ENCODE data around the gene STRN4.

Gene STRN4

DNA sequence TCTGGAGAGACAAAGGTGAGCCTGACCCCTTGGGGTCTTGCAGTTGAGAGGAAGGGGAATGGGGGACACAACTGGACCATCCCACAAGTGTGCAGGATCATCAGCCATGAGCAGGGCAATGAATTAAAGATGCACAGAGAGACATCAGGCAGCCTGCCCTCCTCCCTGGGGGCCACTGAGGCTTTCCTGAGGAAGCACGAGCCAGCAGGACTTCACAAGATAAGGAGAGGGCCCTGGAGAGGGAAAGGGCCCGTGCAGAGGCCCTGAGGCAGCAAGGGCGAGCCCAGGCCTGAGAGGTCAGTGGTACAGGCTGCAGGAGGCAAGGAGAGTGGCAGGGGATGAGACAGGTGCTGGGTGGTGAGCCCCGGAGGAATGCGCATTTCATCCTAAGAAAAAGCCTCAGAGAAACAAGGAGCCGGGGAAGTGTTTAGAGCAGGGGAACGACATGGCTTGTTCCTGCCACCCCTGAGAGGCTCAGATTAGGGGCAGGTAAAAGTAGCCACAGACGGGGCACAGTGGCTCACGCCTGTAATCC, 20.3 kb downstream of the STRN4 start:
- DNase-seq (ENCODE audit: low read depth): no peak

GRCh38 chr19:46725036-46725820, 21.0 kb downstream of the STRN4 start:
- no peak for DNase-seq (ENCODE audit: low read depth)

DNA sequence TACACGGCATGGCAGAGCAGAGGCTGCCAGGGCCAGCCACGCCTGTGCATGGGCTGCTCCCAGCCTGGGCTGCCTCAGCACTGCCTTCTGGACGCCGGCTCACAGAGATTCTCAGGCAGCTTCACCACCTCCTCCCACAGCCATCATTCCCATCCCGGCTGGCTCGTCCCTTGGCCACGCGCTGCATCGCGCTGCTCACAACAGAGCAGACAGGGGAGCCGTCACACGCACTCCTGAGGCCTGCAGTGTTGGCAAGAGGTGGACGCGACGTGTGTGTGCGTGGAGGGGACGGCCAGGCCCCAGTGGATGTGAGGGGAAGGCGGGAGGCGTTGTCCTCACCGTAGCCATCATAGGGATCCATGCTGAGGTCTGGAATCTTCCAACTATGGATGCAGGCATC, 21.8 kb downstream of the STRN4 start:
- no peak for DNase-seq (ENCODE audit: low read depth)

- DNase-seq (ENCODE audit: low read depth): no peak
These were observed 22.8 kb downstream of the STRN4 start for GRCh38 chr19:46723471-46723870.

- DNase-seq (ENCODE audit: low read depth): no peak
These were observed 23.2 kb downstream of the STRN4 start for GRCh38 chr19:46723023-46723461.

DNA sequence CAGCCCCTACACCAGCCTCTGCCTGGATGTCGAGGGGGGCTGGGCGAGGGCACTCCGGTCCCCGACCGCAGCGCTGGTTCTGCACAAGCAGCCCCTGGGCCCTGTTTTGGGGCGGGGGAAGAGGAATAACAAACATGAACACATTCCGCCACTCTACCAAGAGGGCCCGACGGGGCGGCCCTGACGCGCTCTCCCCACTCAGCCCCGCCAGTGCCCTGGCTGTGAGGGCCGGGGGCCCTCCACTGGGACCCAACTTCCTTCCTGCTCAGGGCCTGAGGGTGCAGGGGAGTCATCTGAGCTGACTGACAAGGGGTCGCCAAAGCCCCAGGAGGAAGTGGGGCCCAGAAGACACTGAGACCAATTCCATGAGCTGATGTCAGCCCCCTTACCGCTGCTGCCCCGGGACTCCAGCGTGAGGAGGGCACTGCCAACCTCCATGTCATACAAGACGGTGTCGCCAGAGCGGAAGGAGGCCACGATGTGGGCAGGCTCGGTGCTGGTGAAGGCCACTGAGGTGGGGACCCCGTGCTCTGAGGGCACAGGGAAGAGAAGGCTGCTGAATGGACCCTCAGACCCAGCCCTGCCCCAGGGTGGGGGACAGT, 23.7 kb downstream of the STRN4 start:
- DNase-seq (ENCODE audit: low read depth): no peak

- DNase-seq (ENCODE audit: low read depth): no peak
These were observed 24.3 kb downstream of the STRN4 start for GRCh38 chr19:46722004-46722380.

GRCh38 chr19:46721269-46722003, 24.8 kb downstream of the STRN4 start:
- no peak for DNase-seq (ENCODE audit: low read depth)

DNA sequence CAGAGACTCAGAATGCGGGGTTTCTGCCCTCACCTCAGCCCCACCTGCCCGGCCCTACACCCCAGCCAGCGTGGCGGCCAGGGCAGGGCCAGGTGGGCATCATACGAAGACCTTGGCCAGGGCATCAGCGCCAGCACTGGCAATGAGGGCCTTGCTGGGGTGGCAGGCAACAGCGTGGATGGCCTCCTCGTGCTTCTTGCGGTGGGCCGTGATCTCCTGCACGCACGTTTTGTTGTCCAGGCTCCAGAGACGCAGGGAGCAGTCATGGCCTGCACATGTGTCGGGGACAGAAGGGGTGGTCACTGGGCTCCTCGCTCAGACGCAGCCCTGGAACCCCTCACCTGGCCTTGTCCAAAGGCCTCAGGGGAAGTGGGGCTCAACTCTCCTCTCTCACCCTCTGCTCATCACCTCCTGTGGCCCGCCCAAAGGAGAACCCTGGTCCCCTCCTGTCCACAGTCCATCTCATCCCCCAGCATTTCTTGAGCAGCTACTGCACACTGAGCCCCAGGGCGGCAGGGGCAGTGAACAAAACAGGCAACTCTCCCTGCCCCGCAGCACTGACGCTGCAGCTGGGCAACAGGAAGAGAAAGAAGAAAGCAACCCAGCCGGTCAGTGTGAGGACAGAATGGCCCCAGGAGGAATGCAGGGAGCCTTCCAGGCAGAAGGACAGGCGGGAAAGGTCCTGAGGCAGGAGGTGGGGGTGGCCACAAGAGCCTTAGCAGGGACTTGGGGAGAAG, 25.6 kb downstream of the STRN4 start:
- no peak for DNase-seq (ENCODE audit: low read depth)

DNA sequence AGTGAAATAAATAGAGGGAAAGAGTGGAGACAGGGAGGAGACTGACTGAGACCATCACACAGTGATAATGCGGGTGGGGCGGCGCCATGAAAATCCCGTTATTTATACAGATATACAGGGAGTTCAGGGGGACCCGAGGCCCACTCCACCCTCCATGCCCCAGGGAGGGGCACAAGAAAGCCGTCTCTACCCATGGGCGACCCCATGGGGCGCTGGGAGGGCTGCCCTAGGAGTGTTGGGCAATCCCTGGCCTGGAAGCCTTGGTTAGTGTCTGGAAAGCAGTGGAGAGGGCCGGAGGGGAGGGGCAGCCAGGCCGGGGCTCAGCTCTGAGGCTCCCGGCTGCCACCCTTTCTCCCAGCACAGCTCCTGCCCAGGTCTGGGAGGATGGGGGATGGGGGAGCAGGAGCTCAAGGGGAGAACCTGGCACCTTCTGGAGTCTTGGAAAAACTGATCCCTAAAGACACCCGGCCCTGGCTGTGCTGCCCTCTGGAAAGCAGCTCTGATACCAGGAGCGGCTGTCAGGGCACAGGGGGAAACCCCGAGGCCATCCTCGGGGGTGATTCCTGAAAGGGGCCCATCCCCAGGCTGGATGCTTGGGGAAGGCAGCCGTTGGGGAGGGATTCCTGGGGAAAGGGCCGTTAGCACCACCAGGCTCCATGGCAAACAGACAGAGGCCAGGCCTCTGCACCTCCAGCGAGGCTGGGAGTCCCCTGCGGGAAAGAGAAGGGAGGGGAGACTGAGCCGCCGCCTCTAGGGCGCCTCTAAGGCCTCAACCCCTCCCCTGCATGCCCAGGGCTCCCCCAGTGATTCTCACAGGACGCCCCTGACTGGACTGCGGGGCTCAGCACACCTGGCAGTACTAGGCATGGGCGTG, 26.4 kb downstream of the STRN4 start:
- no peak for DNase-seq (ENCODE audit: low read depth)

GRCh38 chr19:46718934-46719622, 27.2 kb downstream of the STRN4 start:
- no peak for DNase-seq (ENCODE audit: low read depth)

- DNase-seq (ENCODE audit: low read depth): no peak
These were observed 27.9 kb downstream of the STRN4 start for GRCh38 chr19:46718157-46718933.

GRCh38 chr19:46717716-46718143, 28.5 kb downstream of the STRN4 start:
- no peak for DNase-seq (ENCODE audit: low read depth)

DNA sequence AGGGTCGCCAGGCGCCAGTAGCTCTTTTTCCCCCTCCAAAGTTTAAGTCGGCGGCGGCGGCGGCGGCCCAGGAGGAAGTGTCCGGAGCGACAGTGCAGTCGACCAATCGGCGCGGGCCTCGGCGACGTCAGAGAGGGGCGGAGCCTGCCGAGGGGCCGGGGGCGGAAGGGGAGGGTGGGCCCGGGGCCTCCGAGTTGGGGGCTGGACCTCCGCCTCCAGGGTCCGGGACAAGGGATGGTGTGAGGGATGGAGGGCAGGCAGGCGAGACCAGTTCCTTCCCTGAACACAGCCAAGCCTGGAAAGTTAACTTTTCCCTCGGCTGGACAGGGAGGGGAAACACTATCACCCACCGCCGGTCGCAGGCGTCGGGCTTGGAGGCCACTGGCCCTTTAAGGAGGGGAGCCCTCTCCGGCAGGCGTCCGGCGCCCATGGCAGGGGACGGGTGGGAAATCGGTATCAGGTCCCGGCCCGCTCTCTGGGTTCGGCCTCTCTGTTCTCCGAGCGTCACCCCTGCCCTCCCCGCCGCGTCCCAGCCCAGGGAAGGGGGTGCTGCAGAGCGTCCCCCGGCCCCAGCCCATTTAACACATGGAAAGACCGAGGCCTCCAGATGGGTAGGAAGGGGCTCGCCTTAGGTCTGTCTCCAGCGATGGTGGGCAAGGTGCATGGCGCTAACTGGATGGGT, 29.1 kb downstream of the STRN4 start, which contains the start of gene PRKD2:
PRKD2 (minus strand) TSS at position 81 of the 682 bp plus-strand sequence. CDS start 744 bp downstream, outside the sequence.
- DNase-seq (ENCODE audit: low read depth): peak; percentile 83

- no peak for DNase-seq (ENCODE audit: low read depth)
These were observed 29.6 kb downstream of the STRN4 start for GRCh38 chr19:46716672-46717033.

- no peak for DNase-seq (ENCODE audit: low read depth)
These were observed 30.1 kb downstream of the STRN4 start for GRCh38 chr19:46715975-46716671.

GRCh38 chr19:46715620-46715974, 30.7 kb downstream of the STRN4 start:
- no peak for DNase-seq (ENCODE audit: low read depth)

DNA sequence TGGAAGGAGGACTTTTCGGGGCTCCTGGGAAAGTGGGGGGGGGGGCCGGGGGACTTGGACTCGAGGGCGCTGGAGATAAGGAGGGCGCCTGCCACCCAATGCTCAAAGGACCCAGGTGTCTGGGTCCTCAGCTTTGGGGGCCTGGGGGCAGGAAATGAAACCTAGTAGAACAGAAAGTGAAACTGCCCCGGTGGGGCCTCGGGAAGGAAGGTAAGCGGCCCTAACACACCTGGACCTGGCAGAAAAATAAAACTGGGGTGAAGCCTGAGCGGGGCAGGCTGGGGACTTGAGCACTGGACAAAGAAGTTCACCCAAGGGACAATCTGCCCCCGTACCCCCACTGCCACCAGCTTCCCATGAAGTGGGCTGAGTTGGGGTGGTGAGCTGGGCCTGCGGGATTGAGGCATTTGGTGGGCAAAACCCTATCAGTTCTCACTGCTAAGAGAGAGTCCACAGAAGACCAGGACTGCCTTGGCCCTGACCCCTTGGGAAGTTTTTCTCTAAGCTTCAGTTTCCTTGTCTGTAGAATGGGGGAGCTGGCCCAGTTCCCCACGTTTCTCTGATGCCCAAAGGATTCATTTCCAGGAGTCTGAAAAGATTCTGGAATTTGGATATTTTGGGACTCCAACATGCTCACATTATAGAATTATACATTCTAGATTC, 31.7 kb downstream of the STRN4 start:
- no peak for DNase-seq (ENCODE audit: low read depth)

All from fibroblast of gingiva (primary cell).